Stimulated activated naive B cell treated with anti-CD40 and anti-IgM and Interleukin-4, amounts not matched to agents 10 μg/mL and 1 μg/mL and 100 μg/mL, for 72 hours (primary cell): ENCODE results near the gene TCN1.

Source experiments
- ATAC-seq, 2 donors: fragments of 150-1000 bp; cut with Tn5 transposase; replicated peaks; 2 replicates each; pipeline ENCODE4 v1.10.0; 2021; ENCODE audit warnings: moderate library complexity in 1 of 2
- DNase-seq: peaks from one replicate; pipeline ENCODE4 v3.0.0; 2021
- H3K27ac Mint-ChIP-seq: one replicate; pipeline ENCODE4 v1.8.0; 2022; ENCODE audit warnings: mild to moderate bottlenecking, mixed read lengths
- H3K27me3 Mint-ChIP-seq, 2 donors: one replicate each; pipeline ENCODE4 v1.8.0; 2022; ENCODE audit warnings: mixed read lengths in 2 of 2
- H3K36me3 Mint-ChIP-seq, 2 donors: one replicate each; pipeline ENCODE4 v1.8.0; 2022; ENCODE audit warnings: mixed read lengths in 2 of 2, mild to moderate bottlenecking in 1 of 2
- H3K4me1 Mint-ChIP-seq, 2 donors: one replicate each; pipeline ENCODE4 v1.8.0; 2022; ENCODE audit warnings: mixed read lengths in 2 of 2, mild to moderate bottlenecking in 1 of 2
- H3K4me3 Mint-ChIP-seq, 2 donors: one replicate each; pipeline ENCODE4 v1.8.0; 2022; ENCODE audit warnings: mild to moderate bottlenecking in 2 of 2, mixed read lengths in 2 of 2, moderate library complexity in 1 of 2
- H3K9me3 Mint-ChIP-seq, 2 donors: one replicate each; pipeline ENCODE4 v1.8.0; 2022; ENCODE audit warnings: mixed read lengths in 2 of 2, mild to moderate bottlenecking in 1 of 2

TCN1 gene

GRCh38 chr11:59810911-59811259, 55.4 kb downstream of the TCN1 start:
- peaks cover 8 to 16% of the 10 kb centered on the region in 2 donors for H3K36me3 Mint-ChIP-seq
- peaks cover 8 to 17% of the 10 kb centered on the region in 2 donors for H3K4me1 Mint-ChIP-seq

DNA sequence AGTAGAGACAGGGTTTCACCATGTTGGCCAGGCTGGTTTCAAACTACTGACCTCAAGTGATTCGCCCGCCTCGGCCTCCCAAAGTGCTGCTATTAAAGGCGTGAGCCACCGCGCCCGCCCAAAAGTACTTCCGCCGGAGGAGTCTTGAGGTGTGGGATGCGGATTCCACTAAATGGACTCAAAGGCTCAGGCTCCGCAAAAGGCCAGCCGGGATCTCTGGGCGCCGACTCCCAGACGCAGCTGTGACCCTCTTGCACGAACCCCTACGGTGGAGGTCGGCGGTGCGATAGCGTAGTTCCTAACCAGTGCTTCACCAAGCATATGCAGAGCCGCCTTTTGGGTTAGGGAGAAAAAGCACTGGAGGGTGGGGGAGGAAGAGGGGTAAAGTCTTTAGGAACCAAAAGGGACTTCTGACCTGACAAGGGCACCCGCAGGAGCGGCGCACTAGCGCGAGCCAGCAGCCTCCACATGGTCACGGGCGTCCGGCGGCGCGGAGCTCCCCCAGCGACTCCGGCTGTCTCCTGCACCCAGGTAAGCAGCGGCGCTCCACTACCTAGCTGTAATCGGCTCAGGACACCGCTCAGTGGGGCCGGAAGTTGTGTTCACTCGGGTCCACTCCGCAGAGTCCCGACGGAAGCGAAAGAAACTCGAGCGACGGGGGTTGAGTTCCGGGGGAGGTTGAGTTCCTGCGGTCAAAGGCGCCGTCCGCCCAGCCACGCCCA, 55.9 kb downstream of the TCN1 start, which contains the start of gene MRPL16:
TSS of gene MRPL16 (minus strand) at position 590 of the 722 bp plus-strand sequence. CDS start at position 470, 120 bp downstream.
- ATAC-seq: peak; percentile 99
- Mint-ChIP-seq H3K4me3 (peak within 1 kb of the TSS; percentile 92 to 97), H3K36me3 (peaks cover 8 to 16% of the 10 kb centered on the region in 2 donors), H3K4me1 (peaks cover 8 to 17% of the 10 kb centered on the region in 2 donors), H3K27ac (peak within 1 kb of the TSS; percentile 95), H3K9me3 (no peaks in the 10 kb centered on the region), H3K27me3 (no peaks in the 10 kb centered on the region)
- peak; percentile 84 for DNase-seq

More at GRCh38 chr11:59810911-59811259, 55.4 kb downstream of the TCN1 start:
- Mint-ChIP-seq H3K27ac (peak overlapping the region; percentile 95), H3K27me3 (no peaks in the 10 kb centered on the region), H3K4me3 (peak overlapping the region; percentile 92 to 97), H3K9me3 (no peaks in the 10 kb centered on the region)
- no peak for ATAC-seq
- DNase-seq: no peak

GRCh38 chr11:59807047-59807610, 59.2 kb downstream of the TCN1 start:
- Mint-ChIP-seq H3K36me3 (peaks cover 8 to 23% of the 10 kb centered on the region in 2 donors), H3K4me3 (no peak overlapping the region), H3K4me1 (peaks cover 6 to 17% of the 10 kb centered on the region in 2 donors), H3K27me3 (no peaks in the 10 kb centered on the region), H3K27ac (no peak overlapping the region), H3K9me3 (no peaks in the 10 kb centered on the region)
- ATAC-seq: no peak
- DNase-seq: no peak

DNA sequence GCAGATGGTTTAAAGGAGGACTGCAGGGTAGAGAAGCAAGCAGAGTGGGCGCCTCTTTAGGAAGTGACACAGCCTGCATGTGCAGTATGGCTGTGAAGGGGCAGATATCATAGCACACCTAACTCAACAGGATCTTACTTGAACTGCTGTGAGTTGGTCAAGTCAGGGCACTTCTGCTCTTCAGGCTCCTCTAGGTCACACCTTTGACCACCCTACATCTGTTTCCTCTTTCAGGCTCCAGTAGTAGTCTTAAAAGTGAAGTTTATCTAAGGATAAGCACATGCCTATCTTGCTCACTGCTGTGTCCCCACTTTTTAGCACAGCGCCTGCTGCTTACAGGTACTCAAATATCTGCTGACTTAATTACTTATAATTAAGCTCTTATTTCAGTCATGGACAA, 62.2 kb downstream of the TCN1 start:
- no peaks in the 10 kb centered on the region for H3K4me1 Mint-ChIP-seq
- no peak overlapping the region for H3K27ac Mint-ChIP-seq
- H3K9me3 Mint-ChIP-seq: no peaks in the 10 kb centered on the region
- ATAC-seq (no peak), DNase-seq (no peak)
- no peaks in the 10 kb centered on the region for H3K27me3 Mint-ChIP-seq
- no peak overlapping the region for H3K4me3 Mint-ChIP-seq
- peaks cover 8 to 33% of the 10 kb centered on the region in 2 donors for H3K36me3 Mint-ChIP-seq
